Osteoblast (primary cell): ENCODE data around the gene TIE1. TPM values are rescaled to one million over a fixed set of nuclear protein-coding genes. Genes with fewer than 3 reads are reported as not detected.

Experiments
- DNase-seq: peaks from one replicate; pipeline ENCODE4 v3.0.0; 2011; ENCODE audit warnings: low spot score, mixed read lengths; ENCODE audit not compliant: insufficient read length; ENCODE audit errors: missing footprints
- H2AFZ ChIP-seq: 2 replicates; pipeline ENCODE4 v1.6.0; 2011; ENCODE audit warnings: mild to moderate bottlenecking, low read length
- H3K27ac ChIP-seq: 2 replicates; pipeline ENCODE4 v1.5.1; 2011; ENCODE audit warnings: mild to moderate bottlenecking, low read depth, low read length, moderate library complexity
- H3K27me3 ChIP-seq: 2 replicates; pipeline ENCODE4 v1.6.0; 2012; ENCODE audit warnings: mild to moderate bottlenecking, control low read depth, inconsistent platforms, low read length, moderate library complexity; ENCODE audit not compliant: insufficient read depth
- H3K36me3 ChIP-seq: 2 replicates; pipeline ENCODE4 v1.5.1; 2011; ENCODE audit warnings: mild to moderate bottlenecking, low read length, control low read depth, moderate library complexity; ENCODE audit not compliant: insufficient read depth
- H3K4me1 ChIP-seq: 2 replicates; pipeline ENCODE4 v1.5.1; 2011; ENCODE audit warnings: mild to moderate bottlenecking, low read length, control low read depth, moderate library complexity; ENCODE audit not compliant: insufficient read depth
- H3K4me2 ChIP-seq: 2 replicates; pipeline ENCODE4 v1.6.0; 2011; ENCODE audit warnings: mild to moderate bottlenecking, low read length; ENCODE audit not compliant: insufficient read depth
- H3K4me3 ChIP-seq: fragments of 200-600 bp; sonication (generic); 3 replicates; pipeline ENCODE4 v1.5.1; 2012; ENCODE audit warnings: mild to moderate bottlenecking, low read length, inconsistent platforms; ENCODE audit not compliant: insufficient read depth
- H3K79me2 ChIP-seq: 2 replicates; pipeline ENCODE4 v1.6.0; 2012; ENCODE audit warnings: mild to moderate bottlenecking, low read length, control low read depth, inconsistent platforms; ENCODE audit not compliant: insufficient read depth
- H3K9me3 ChIP-seq: 2 replicates; pipeline ENCODE4 v1.5.1; 2011; ENCODE audit warnings: low read depth, low read length, control low read depth
- H4K20me1 ChIP-seq: 2 replicates; pipeline ENCODE4 v1.6.0; 2012; ENCODE audit warnings: mild to moderate bottlenecking, low read length, control low read depth; ENCODE audit not compliant: insufficient read depth
- total RNA-seq: library from RNA; depleted of rRNA; stranded (reverse); fragments of >200 nt; gene quantifications from 2 replicates; pipeline ENCODE4 v1.2.3, GENCODE V29; 2012
- TF ChIP-seq, protein P1 (sequence below): IDR thresholded peaks from 2 replicates; pipeline ENCODE4 v1.5.1; 2011; ENCODE audit warnings: mild to moderate bottlenecking, low read depth, low read length, moderate library complexity; ENCODE audit errors: extremely low read depth

Gene TIE1
- total RNA-seq, 1 donor, result not detected

DNA sequence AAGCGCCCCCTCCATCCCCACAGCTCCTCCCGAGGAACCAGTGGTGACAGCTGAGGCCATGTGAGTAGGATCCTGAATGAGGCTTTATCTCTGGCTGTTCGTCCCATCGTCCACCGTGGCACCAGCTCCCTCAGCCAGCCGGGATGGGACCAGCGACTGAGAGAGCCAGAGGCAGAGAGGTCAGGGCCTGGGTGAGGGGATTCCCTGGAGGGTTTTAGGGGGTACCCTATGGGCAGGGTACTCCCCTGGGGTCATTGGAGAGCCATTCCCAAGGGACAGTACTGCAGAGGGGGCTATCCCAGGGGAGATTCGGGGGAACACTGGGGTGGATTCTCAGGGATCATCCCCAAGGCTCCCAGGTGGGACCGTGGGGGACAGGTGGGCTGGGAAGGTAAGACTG is 28.6 kb upstream of the TIE1 start:
- Histone ChIP-seq H3K36me3 (no peaks in the 10 kb centered on the region), H3K4me2 (no peak overlapping the region)

DNA sequence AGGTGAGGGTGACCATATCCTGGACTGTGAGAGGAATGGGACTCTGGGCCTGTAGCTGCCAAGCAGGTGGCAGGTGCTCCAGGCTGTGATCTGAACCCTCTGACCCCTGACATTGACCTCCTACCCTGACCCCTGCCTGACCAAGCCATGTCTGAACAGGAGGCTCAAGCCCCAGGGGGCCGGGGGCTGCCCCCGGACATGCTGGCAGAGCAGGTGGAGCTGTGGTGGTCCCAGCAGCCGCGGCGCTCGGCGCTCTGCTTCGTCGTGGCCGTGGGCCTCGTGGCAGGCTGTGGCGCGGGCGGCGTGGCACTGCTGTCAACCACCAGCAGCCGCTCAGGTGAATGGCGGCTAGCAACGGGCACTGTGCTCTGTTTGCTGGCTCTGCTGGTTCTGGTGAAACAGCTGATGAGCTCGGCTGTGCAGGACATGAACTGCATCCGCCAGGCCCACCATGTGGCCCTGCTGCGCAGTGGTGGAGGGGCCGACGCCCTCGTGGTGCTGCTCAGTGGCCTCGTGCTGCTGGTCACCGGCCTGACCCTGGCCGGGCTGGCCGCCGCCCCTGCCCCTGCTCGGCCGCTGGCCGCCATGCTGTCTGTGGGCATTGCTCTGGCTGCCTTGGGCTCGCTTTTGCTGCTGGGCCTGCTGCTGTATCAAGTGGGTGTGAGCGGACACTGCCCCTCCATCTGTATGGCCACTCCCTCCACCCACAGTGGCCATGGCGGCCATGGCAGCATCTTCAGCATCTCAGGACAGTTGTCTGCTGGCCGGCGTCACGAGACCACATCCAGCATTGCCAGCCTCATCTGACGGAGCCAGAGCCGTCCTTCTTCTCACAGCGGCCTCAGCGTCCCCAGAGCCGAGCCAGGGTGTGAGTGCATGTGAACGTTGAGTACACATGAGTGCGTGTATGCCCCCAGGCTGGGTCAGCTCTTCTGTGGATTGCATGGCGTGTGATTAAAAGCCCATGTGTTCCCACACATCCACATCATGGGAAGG is 27.9 kb upstream of the TIE1 start:
- Histone ChIP-seq H3K4me3 (no peak overlapping the region), H3K36me3 (no peaks in the 10 kb centered on the region), H3K4me2 (no peak overlapping the region), H3K4me1 (no peaks in the 10 kb centered on the region), H2AFZ (no peak overlapping the region), H4K20me1 (no peaks in the 10 kb centered on the region), H3K27ac (no peak overlapping the region), H3K27me3 (peaks cover 11% of the 10 kb centered on the region), H3K79me2 (no peaks in the 10 kb centered on the region), H3K9me3 (no peaks in the 10 kb centered on the region)
- no peak for DNase-seq
- TF ChIP-seq, protein P1, sequence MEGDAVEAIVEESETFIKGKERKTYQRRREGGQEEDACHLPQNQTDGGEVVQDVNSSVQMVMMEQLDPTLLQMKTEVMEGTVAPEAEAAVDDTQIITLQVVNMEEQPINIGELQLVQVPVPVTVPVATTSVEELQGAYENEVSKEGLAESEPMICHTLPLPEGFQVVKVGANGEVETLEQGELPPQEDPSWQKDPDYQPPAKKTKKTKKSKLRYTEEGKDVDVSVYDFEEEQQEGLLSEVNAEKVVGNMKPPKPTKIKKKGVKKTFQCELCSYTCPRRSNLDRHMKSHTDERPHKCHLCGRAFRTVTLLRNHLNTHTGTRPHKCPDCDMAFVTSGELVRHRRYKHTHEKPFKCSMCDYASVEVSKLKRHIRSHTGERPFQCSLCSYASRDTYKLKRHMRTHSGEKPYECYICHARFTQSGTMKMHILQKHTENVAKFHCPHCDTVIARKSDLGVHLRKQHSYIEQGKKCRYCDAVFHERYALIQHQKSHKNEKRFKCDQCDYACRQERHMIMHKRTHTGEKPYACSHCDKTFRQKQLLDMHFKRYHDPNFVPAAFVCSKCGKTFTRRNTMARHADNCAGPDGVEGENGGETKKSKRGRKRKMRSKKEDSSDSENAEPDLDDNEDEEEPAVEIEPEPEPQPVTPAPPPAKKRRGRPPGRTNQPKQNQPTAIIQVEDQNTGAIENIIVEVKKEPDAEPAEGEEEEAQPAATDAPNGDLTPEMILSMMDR, result no peak

More for the DNA sequence above, 28.6 kb upstream of the TIE1 start:
- Histone ChIP-seq H4K20me1 (no peaks in the 10 kb centered on the region), H3K4me1 (no peaks in the 10 kb centered on the region), H3K4me3 (no peak overlapping the region), H2AFZ (no peak overlapping the region), H3K79me2 (no peaks in the 10 kb centered on the region), H3K27ac (no peak overlapping the region), H3K9me3 (no peaks in the 10 kb centered on the region), H3K27me3 (peaks cover 11% of the 10 kb centered on the region)
- TF ChIP-seq, protein P1, result no peak
- DNase-seq, result no peak

DNA sequence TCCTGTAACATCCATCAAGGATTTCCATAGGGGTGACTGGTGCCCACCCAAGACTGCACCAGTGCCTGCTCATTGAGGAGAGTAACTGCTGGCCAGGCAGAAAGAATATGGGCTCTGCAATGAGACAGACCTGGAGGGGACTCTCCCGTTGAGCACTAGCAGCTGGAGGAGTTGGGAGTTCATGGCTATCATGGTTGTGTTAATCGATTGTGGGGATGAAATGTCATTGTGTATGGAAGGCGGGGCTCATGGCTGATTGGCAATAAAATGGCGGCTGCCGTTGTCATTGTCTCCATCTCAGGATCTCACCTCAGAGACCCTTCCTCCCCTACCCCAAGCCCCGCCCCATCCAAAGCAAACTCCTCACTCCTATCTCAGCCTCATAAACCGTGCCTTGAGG is 27.1 kb upstream of the TIE1 start:
- H3K4me2 ChIP-seq, result no peak overlapping the region
- no peaks in the 10 kb centered on the region for H3K36me3 ChIP-seq
- H3K4me1 ChIP-seq, result no peaks in the 10 kb centered on the region
- peak; percentile 86 for DNase-seq
- no peak overlapping the region for H3K27ac ChIP-seq
- no peak overlapping the region for H2AFZ ChIP-seq
- H4K20me1 ChIP-seq, result no peaks in the 10 kb centered on the region
- TF ChIP-seq, protein P1, result no peak
- no peak overlapping the region for H3K4me3 ChIP-seq
- H3K27me3 ChIP-seq, result peaks cover 11% of the 10 kb centered on the region
- no peaks in the 10 kb centered on the region for H3K9me3 ChIP-seq
- H3K79me2 ChIP-seq, result no peaks in the 10 kb centered on the region

DNA sequence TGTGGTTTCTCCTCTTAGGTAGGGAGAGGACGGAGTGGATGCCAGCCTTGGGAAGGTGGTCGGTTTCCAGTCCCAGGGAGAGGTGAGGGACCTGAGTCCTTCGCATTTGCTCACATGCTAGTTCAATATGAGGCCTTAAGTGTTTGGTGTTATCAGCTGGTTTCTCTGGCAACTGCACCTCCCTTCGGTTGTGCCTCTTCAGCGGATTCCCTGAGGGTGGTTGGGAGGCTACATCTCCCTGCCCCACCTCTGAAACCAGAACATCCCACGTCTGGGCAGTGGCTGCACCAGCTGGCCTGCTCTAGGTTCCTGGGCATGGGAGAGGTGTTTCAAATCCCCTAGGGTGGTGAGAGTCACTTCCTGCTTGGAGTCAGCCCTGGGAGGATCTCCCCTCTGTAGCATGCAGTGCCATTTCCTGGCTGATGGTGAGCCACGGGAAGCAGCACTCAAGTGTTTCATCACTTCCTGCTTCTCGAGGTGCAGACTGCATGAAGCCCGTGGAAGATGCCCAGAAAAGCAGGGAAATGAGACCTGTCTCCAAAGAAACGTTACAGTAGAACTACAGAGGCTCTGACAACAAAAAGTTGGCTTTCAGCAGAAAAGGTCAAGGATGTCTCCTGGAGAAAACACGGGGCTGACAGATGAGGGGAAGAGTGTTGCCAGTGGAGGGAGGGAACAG is 26.5 kb upstream of the TIE1 start:
- TF ChIP-seq, protein P1, result no peak
- peaks cover 11% of the 10 kb centered on the region for H3K27me3 ChIP-seq
- no peak overlapping the region for H3K4me3 ChIP-seq
- no peaks in the 10 kb centered on the region for H3K9me3 ChIP-seq
- peak overlapping the region; percentile 73 for H2AFZ ChIP-seq
- H3K4me1 ChIP-seq, result no peaks in the 10 kb centered on the region
- H3K36me3 ChIP-seq, result no peaks in the 10 kb centered on the region
- no peaks in the 10 kb centered on the region for H3K79me2 ChIP-seq
- no peak overlapping the region for H3K27ac ChIP-seq
- no peak overlapping the region for H3K4me2 ChIP-seq
- H4K20me1 ChIP-seq, result no peaks in the 10 kb centered on the region
- peak; percentile 96 for DNase-seq
